HepG2 (cell line): Measurements from ENCODE around the gene FBXO10. TPM values are rescaled to one million over a fixed set of nuclear protein-coding genes. Genes with fewer than 3 reads are reported as not detected.

Experiments used
- ATAC-seq: fragments of 200-7000 bp; cut with Tn5 transposase; 3 replicates; pipeline ENCODE4 v1.9.1; 2020; ENCODE audit warnings: mild to moderate bottlenecking, moderate library complexity
- Bru-seq: library from RNA; stranded (reverse); fragments of 400-500 nt; gene quantifications from one replicate; lab custom pipeline; 2021; lab: Mats Ljungman, UMichigan
- BruChase-seq, 2 experiments: library from RNA; stranded (reverse); fragments of 400-500 nt; gene quantifications; one replicate each; lab custom pipeline; 2021; lab: Mats Ljungman, UMichigan
- BruUV-seq: library from RNA; stranded (reverse); fragments of 400-500 nt; replicated peaks from 2 replicates; lab custom pipeline; 2021; lab: Mats Ljungman, UMichigan
- CTCF ChIA-PET: fragments of 300-600 bp; formaldehyde crosslinking; extraction: SDS; loops from one replicate; lab custom pipeline; 2021; ENCODE audit warnings: low total read pairs, inconsistent platforms, low intra/inter-chr PET ratio; lab: Yijun Ruan, JAX
- POLR2A ChIA-PET: fragments of 350-600 bp; sonication (Branson Sonifier 250); formaldehyde crosslinking; loops from one replicate; lab custom pipeline; 2020; ENCODE audit warnings: antibody characterized with exemption, inconsistent platforms; lab: Yijun Ruan, JAX
- DNase-seq: peaks from one replicate; pipeline ENCODE4 v3.0.0-alpha.2; 2015; ENCODE audit warnings: low spot score
- FAIRE-seq: peaks from 3 replicates; lab custom pipeline; 2011; peaks lifted over from hg19 to GRCh38; lab: Jason Lieb, UNC
- H2AFZ ChIP-seq: one replicate; pipeline ENCODE4 v1.6.1; 2011; ENCODE audit warnings: low read length, inconsistent platforms
- H3K27ac ChIP-seq: fragments of 300-600 bp; 3 replicates; pipeline ENCODE4 v1.8.0; 2011; ENCODE audit warnings: mixed run types, mild to moderate bottlenecking, mixed read lengths, low read length, inconsistent platforms; ENCODE audit not compliant: insufficient read depth; ENCODE audit errors: extremely low read length
- H3K27me3 ChIP-seq, 2 experiments: fragments of 200-600 bp in 1 of 2; 2 replicates in 1 of 2; 3 replicates in 1 of 2; pipeline versions ENCODE4 v1.6.0 to v1.8.0; 2011; ENCODE audit warnings: low read length in 2 of 2, mild to moderate bottlenecking in 2 of 2, moderate library complexity in 2 of 2, inconsistent platforms in 1 of 2; ENCODE audit not compliant: insufficient read depth in 2 of 2, control insufficient read depth in 1 of 2
- H3K36me3 ChIP-seq, 2 experiments: fragments of 200-600 bp in 1 of 2; replicated peaks in 1 of 2; 2 replicates in 1 of 2; 3 replicates in 1 of 2; pipeline versions ENCODE4 v1.5.1 to v1.8.0; 2011; ENCODE audit warnings: low read length in 2 of 2, inconsistent platforms in 1 of 2; ENCODE audit not compliant: insufficient read depth in 2 of 2, control insufficient read depth in 1 of 2
- H3K4me1 ChIP-seq: 2 replicates; pipeline ENCODE4 v1.5.1; 2012; ENCODE audit warnings: low read length, inconsistent platforms; ENCODE audit not compliant: insufficient read depth
- H3K4me2 ChIP-seq: 2 replicates; pipeline ENCODE4 v1.6.0; 2011; ENCODE audit warnings: low read depth, low read length, inconsistent platforms
- H3K4me3 ChIP-seq, 3 experiments: fragments of 200-600 bp in 1 of 3; sonication (generic), shearing (Covaris generic) in 1 of 3; replicated peaks in 1 of 3; 2 replicates each; pipeline ENCODE4 v1.5.1; 2011 to 2016; ENCODE audit warnings: low read length in 3 of 3, inconsistent platforms in 2 of 3, low read depth in 2 of 3, mild to moderate bottlenecking in 2 of 3, control low read depth in 1 of 3, mixed read lengths in 1 of 3; ENCODE audit not compliant: insufficient read depth in 1 of 3
- H3K79me2 ChIP-seq: one replicate; pipeline ENCODE4 v1.6.1; 2011; ENCODE audit warnings: low read length, inconsistent platforms; ENCODE audit not compliant: insufficient read depth
- H3K9ac ChIP-seq: 2 replicates; pipeline ENCODE4 v1.6.0; 2011; ENCODE audit warnings: mild to moderate bottlenecking, low read depth, low read length, inconsistent platforms; ENCODE audit not compliant: insufficient read depth
- H3K9me3 ChIP-seq: 2 replicates; pipeline ENCODE4 v1.5.1; 2012; ENCODE audit warnings: mild to moderate bottlenecking, low read length
- H4K20me1 ChIP-seq: 2 replicates; pipeline ENCODE4 v1.6.0; 2011; ENCODE audit warnings: inconsistent platforms, mild to moderate bottlenecking, low read length, moderate library complexity; ENCODE audit not compliant: insufficient read depth
- JARID2 ChIP-seq: sonication (generic); formaldehyde crosslinking; IDR thresholded peaks from 2 replicates; pipeline ENCODE4 v1.8.1; 2023; ENCODE audit warnings: missing genetic modification reagents, inconsistent platforms; ENCODE audit not compliant: insufficient replicate concordance
- RCOR2 ChIP-seq: IDR thresholded peaks from 2 replicates; pipeline ENCODE4 v1.6.1; 2016; ENCODE audit warnings: missing biosample characterization, missing genetic modification reagents
- RORA ChIP-seq: sonication (generic); formaldehyde crosslinking; IDR thresholded peaks from 2 replicates; pipeline ENCODE4 v1.5.0; 2020; ENCODE audit warnings: mild to moderate bottlenecking, missing genetic modification reagents, moderate library complexity
- TBX2 ChIP-seq: sonication (generic); formaldehyde crosslinking; IDR thresholded peaks from 2 replicates; pipeline ENCODE4 v1.5.0; 2020; ENCODE audit warnings: missing genetic modification reagents, mild to moderate bottlenecking, borderline replicate concordance
- TMF1 ChIP-seq: sonication (generic); formaldehyde crosslinking; IDR thresholded peaks from 2 replicates; pipeline ENCODE4 v1.8.1; 2022; ENCODE audit warnings: low read depth, missing genetic modification reagents
- ZBTB42 ChIP-seq: sonication (generic); formaldehyde crosslinking; IDR thresholded peaks from 2 replicates; pipeline ENCODE4 v1.5.0; 2020; ENCODE audit warnings: mild to moderate bottlenecking, missing genetic modification reagents
- ZFP36 ChIP-seq: fragments of 150-350 bp; IDR thresholded peaks from 2 replicates; pipeline ENCODE4 v1.6.1; 2018; ENCODE audit warnings: borderline replicate concordance, low read length, low read depth; ENCODE audit not compliant: partially characterized antibody
- ZNF501 ChIP-seq: sonication (generic); formaldehyde crosslinking; IDR thresholded peaks from 2 replicates; pipeline ENCODE4 v1.5.1; 2020; ENCODE audit warnings: mild to moderate bottlenecking, moderate library complexity, missing genetic modification reagents
- ZNF530 ChIP-seq: sonication (generic); formaldehyde crosslinking; IDR thresholded peaks from 2 replicates; pipeline ENCODE4 v1.5.0; 2020; ENCODE audit warnings: low read depth, mild to moderate bottlenecking, missing genetic modification reagents
- WGBS: methylation state at CpG from one replicate; pipeline ENCODE4 v1.1.6; 2017; ENCODE audit warnings: low lambda C conversion rate; 5-methylcytosine and 5-hydroxymethylcytosine counted together
- in situ Hi-C: cut with HindIII; loops from 2 replicates; pipeline ENCODE4 v1.10.0; 2017; ENCODE audit warnings: low pct_unique_long_range_greater_than_20kb; ENCODE audit not compliant: extremely low pct_ligation_motif_present
- intact Hi-C: fragments of 100-400 bp; cut with micrococcal nuclease; formaldehyde crosslinking; loops from one replicate; pipeline ENCODE4 v1.10.0; 2022; ENCODE audit not compliant: unreplicated experiment
- long read RNA-seq, 2 experiments: library from RNA in 1 of 2; library from polyadenylated mRNA in 1 of 2; stranded (forward) in 1 of 2; unstranded in 1 of 2; transcript quantifications; one replicate each; pipeline ENCODE4 v2.0.0, GENCODE V29; 2019 to 2022
- polyA minus RNA-seq, 3 experiments: library from RNA; depleted of rRNA, polyadenylated mRNA; stranded (reverse); fragments of >200 nt; gene quantifications; 2 replicates each; pipeline ENCODE4 v1.2.3, GENCODE V29; 2011; ENCODE audit warnings: low replicate concordance in 1 of 3
- polyA plus RNA-seq, 8 experiments: library from polyadenylated mRNA; depleted of rRNA in 3 of 8; stranded (reverse) in 7 of 8; unstranded in 1 of 8; fragments of >200 nt; fragmentation: Illumina TruSeq in 4 of 8; extraction: Trizol in 4 of 8; gene quantifications; 2 replicates each; pipeline versions ENCODE4 v1.2.1 to v1.2.3, GENCODE V29; 2011 to 2016; ENCODE audit warnings: low read depth in 4 of 8, missing spikeins in 1 of 8, mixed read lengths in 1 of 8; ENCODE audit not compliant: insufficient read depth in 1 of 8
- total RNA-seq, 5 experiments: library from RNA; depleted of rRNA; stranded (reverse); fragments of >200 nt; fragmentation: Illumina TruSeq; extraction: Trizol; gene quantifications; 2 replicates each; pipeline ENCODE4 v1.2.3, GENCODE V29; 2016; ENCODE audit warnings: low read depth in 1 of 5
- TF ChIP-seq, protein P1 (sequence below): sonication (generic); formaldehyde crosslinking; IDR thresholded peaks from 2 replicates; pipeline ENCODE4 v1.4.0; 2020; ENCODE audit warnings: missing genetic modification reagents
- TF ChIP-seq, protein P2 (sequence below): sonication (generic); formaldehyde crosslinking; IDR thresholded peaks from 2 replicates; pipeline ENCODE4 v1.4.0; 2020; ENCODE audit warnings: missing genetic modification reagents, low read depth, mild to moderate bottlenecking, borderline replicate concordance

Gene FBXO10, protein sequence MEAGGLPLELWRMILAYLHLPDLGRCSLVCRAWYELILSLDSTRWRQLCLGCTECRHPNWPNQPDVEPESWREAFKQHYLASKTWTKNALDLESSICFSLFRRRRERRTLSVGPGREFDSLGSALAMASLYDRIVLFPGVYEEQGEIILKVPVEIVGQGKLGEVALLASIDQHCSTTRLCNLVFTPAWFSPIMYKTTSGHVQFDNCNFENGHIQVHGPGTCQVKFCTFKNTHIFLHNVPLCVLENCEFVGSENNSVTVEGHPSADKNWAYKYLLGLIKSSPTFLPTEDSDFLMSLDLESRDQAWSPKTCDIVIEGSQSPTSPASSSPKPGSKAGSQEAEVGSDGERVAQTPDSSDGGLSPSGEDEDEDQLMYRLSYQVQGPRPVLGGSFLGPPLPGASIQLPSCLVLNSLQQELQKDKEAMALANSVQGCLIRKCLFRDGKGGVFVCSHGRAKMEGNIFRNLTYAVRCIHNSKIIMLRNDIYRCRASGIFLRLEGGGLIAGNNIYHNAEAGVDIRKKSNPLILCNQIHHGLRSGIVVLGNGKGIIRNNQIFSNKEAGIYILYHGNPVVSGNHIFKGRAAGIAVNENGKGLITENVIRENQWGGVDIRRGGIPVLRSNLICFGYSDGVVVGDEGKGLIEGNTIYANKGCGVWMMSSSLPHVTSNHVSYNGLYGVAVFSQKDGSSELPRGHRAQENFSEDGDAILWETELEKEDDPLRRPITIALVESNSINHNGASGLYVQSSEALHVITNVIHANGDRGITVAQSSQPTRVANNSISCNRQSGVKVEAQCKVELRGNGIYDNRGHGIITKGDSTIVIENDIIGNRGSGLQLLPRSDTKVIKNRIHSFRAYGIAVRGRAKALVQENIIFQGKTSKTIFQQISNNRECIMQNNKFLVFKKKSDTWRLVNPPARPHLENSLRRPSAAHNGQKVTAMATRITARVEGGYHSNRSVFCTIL
- total RNA-seq (2016; rRNA removed; fragmentation: Illumina TruSeq; extraction: Trizol) (2.8 and 3.1 TPM in 2 replicates), polyA plus RNA-seq (2011; rRNA removed) (5.1 and 6.4 TPM in 2 replicates), polyA minus RNA-seq (2011; rRNA and poly(A)+ RNA removed; ENCODE audit: low replicate concordance) (3.1 and 11.6 TPM in 2 replicates), Bru-seq, nascent RNA (percentile 45 among the genes with signal in this experiment), BruChase-seq, experiment 1, labeled RNA remaining after a 6-hour chase (percentile 53 among the genes with signal in this experiment), BruChase-seq, experiment 2, labeled RNA remaining after a 2-hour chase (percentile 55 among the genes with signal in this experiment)
- 0.40 and 0.79 TPM in 2 replicates for total RNA-seq (2016; cell fraction: cytosol; rRNA removed; fragmentation: Illumina TruSeq; extraction: Trizol; ENCODE audit: low read depth)
- total RNA-seq (2016; cell fraction: insoluble cytoplasmic fraction; rRNA removed; fragmentation: Illumina TruSeq; extraction: Trizol) = 2.1 and 3.1 TPM in 2 replicates
- total RNA-seq (2016; cell fraction: membrane; rRNA removed; fragmentation: Illumina TruSeq; extraction: Trizol) = 2.4 and 3.0 TPM in 2 replicates
- total RNA-seq (2016; cell fraction: nucleus; rRNA removed; fragmentation: Illumina TruSeq; extraction: Trizol) = 2.2 and 4.2 TPM in 2 replicates
- 4.6 TPM in 2 replicates for polyA plus RNA-seq (2011; cell fraction: cytosol; rRNA removed)
- 6.9 and 7.0 TPM in 2 replicates for polyA plus RNA-seq (2011; cell fraction: nucleus; rRNA removed)
- 3.9 and 4.0 TPM in 2 replicates for polyA plus RNA-seq (2012)
- 0.60 and 0.61 TPM in 2 replicates for polyA plus RNA-seq (2016; cell fraction: cytosol; fragmentation: Illumina TruSeq; extraction: Trizol; ENCODE audit: low read depth)
- 1.8 and 2.1 TPM in 2 replicates for polyA plus RNA-seq (2016; cell fraction: insoluble cytoplasmic fraction; fragmentation: Illumina TruSeq; extraction: Trizol; ENCODE audit: low read depth)
- 1.00 and 1.6 TPM in 2 replicates for polyA plus RNA-seq (2016; cell fraction: membrane; fragmentation: Illumina TruSeq; extraction: Trizol; ENCODE audit: low read depth)
- polyA plus RNA-seq (2016; cell fraction: nucleus; fragmentation: Illumina TruSeq; extraction: Trizol; ENCODE audit: insufficient read depth, low read depth) = 5.1 TPM in 2 replicates
- 4.1 and 4.5 TPM in 2 replicates for polyA minus RNA-seq (2011; cell fraction: cytosol; rRNA and poly(A)+ RNA removed)
- 4.4 and 6.2 TPM in 2 replicates for polyA minus RNA-seq (2011; cell fraction: nucleus; rRNA and poly(A)+ RNA removed)
- long read RNA-seq, experiment 1, full-length matches to known transcripts = 3 of 5 reads
- long read RNA-seq, experiment 1, partial matches to known transcripts = 1 of 5 reads
- long read RNA-seq, experiment 1, other reads (novel, unspliced or antisense) = 1 of 5 reads
- long read RNA-seq, experiment 2, full-length matches to known transcripts = 1 of 5 reads
- long read RNA-seq, experiment 2, partial matches to known transcripts = 0 of 5 reads
- long read RNA-seq, experiment 2, other reads (novel, unspliced or antisense) = 4 of 5 reads

DNA sequence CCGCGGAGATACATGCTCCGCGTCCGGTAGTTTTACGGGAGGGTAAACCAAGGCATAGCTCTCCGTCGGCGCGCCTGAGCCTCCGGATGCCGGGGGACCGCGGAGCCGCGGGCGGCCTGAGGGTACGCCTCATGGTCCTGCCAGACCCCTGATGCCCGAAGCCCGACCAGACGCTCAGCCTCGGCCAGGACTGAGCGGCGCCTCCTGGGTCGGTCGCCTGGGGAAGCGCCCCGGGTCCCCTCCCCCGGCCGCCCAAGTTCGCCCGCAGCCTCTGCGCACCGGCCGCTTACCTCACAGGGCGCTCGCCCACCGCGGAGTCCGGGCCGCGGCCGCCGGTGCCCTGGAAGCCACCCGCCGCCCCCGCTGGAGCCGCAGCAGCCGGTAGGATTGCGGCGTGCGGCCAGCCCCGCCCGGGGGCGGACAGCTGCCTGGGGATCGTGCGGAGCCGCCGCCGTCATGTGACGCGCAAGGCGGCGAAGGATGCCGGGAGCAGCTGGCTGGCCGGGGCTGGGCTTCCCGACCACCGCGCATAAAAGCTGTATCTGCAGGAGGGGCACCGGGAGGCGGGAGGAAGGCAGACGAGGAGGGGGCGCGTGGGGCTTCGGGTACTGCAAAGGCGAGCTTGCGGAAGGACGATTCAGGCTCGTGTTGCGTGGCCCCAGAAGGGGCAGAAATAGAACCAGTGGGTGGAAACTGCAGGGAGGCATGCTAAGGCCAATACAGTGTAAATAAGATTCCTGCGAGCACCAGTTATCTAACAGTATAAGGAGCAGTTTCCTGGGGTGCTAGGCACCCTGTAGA is at the start of gene FBXO10:
TSS of gene FBXO10 (minus strand) at position 460 of the 801 bp plus-strand sequence. CDS start 34,612 bp downstream, outside the sequence.
- Histone ChIP-seq H3K4me1 (peaks cover 19% of the 10 kb centered on the region), H3K4me3 (peak within 1 kb of the TSS; percentile 61 to 73 (median 69)), H3K27ac (peak within 1 kb of the TSS; percentile 39), H3K36me3 (peaks cover 0 to 7% of the 10 kb centered on the region in 2 experiments; a peak in 2 of 5 replicates), H3K9me3 (no peaks in the 10 kb centered on the region), H4K20me1 (no peaks in the 10 kb centered on the region), H3K4me2 (peak within 1 kb of the TSS; percentile 83), H3K9ac (peak within 1 kb of the TSS; percentile 64), H2AFZ (no peak within 1 kb of the TSS), H3K27me3 (no peaks in the 10 kb centered on the region), H3K79me2 (no peaks in the 10 kb centered on the region)
- ATAC-seq (peak; percentile 93), DNase-seq (no peak), FAIRE-seq (no peak)
- WGBS = 1% methylated on average over 47 of the region's 81 CpGs
- intact Hi-C loops (loop anchor here (1.0 kb wide), 1 partner anchor 15 kb away; no protein-coding TSS in a partner anchor), in situ Hi-C loops (loop anchor here (10.0 kb wide), 1 partner anchor 61 kb away; no protein-coding TSS in a partner anchor)
- POLR2A ChIA-PET = interaction anchor here (1.8 kb wide), 1 partner anchor 16 kb away, joined by 12 read pairs; the partner anchor contains the start of gene TOMM5
- no TSS peak for BruUV-seq
- CTCF ChIA-PET = no interaction called here
- TF ChIP-seq TMF1 (no peak), ZNF530 (CRISPR knock-in tag) (no peak), TBX2 (CRISPR knock-in tag) (0 out of 2 replicates have a peak, but pooled peaks have one; percentile 27), ZBTB42 (CRISPR knock-in tag) (no peak), RCOR2 (CRISPR knock-in tag) (no peak), JARID2 (no peak), ZFP36 (no peak), ZNF501 (no peak), RORA (CRISPR knock-in tag) (no peak)
- TF ChIP-seq, protein P1, sequence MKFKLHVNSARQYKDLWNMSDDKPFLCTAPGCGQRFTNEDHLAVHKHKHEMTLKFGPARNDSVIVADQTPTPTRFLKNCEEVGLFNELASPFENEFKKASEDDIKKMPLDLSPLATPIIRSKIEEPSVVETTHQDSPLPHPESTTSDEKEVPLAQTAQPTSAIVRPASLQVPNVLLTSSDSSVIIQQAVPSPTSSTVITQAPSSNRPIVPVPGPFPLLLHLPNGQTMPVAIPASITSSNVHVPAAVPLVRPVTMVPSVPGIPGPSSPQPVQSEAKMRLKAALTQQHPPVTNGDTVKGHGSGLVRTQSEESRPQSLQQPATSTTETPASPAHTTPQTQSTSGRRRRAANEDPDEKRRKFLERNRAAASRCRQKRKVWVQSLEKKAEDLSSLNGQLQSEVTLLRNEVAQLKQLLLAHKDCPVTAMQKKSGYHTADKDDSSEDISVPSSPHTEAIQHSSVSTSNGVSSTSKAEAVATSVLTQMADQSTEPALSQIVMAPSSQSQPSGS (CRISPR knock-in tag) = no peak
- TF ChIP-seq, protein P2, sequence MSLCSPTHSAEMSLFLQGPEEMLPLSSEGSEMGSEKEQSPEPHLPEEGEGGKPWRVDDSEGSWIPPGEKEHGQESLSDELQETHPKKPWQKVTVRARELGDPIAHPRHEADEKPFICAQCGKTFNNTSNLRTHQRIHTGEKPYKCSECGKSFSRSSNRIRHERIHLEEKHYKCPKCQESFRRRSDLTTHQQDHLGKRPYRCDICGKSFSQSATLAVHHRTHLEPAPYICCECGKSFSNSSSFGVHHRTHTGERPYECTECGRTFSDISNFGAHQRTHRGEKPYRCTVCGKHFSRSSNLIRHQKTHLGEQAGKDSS (CRISPR knock-in tag) = no peak
